ENCODE data around the gene CASK.

Gene CASK

DNA sequence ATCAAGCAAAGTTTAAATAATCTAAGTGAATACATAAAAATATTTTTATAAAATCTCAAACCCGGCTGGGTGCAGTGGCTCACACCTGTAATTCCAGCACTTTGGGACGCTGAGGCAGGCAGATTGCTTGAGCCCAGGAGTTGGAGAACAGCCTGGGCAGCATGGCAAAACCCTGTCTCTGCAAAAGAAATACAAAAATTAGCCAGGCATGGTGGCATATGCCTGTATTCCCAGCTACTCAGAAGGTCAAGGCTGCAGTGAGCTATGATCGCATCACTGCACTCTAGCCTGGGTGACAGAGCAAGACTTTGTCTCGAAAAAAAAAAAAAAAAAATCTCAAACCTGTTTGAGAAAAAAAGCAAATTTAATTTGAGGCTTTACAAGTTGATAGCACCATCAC, 331.4 kb downstream of the CASK start:
- Histone ChIP-seq H3K4me1 (ENCODE audit: control insufficient read depth, insufficient read depth, low read length) (no peaks in the 10 kb centered on the region), H3K9ac (ENCODE audit: low read length) (no peak overlapping the region), H3K36me3 (ENCODE audit: control insufficient read depth, insufficient read depth, low read length) (no peaks in the 10 kb centered on the region), H3K27me3 (ENCODE audit: control insufficient read depth, insufficient read depth, low read length) (no peaks in the 10 kb centered on the region), H3K27ac (ENCODE audit: low read depth, low read length) (no peak overlapping the region), H3K4me3 (ENCODE audit: low read length) (no peak overlapping the region)

DNA sequence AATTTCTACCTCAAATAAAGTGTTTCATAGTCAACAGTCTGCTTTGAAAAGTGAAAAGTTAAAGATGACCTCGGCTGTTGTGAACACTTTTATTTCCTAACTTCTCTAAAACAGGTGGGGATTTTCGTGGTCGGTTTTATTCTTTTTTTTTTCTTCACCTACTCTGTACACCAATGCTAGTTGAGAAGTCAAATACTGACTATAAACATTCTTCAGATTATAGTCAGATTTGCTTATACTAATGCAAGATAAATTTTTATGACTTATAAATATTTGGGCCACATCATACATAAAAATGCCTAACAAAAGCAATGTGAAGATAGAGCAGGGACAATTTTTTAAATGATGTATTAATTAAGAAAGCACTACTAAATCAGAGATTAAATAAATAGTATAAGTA, 332.7 kb downstream of the CASK start:
- Histone ChIP-seq H3K27ac (ENCODE audit: low read depth, low read length) (no peak overlapping the region), H3K27me3 (ENCODE audit: control insufficient read depth, insufficient read depth, low read length) (no peaks in the 10 kb centered on the region), H3K4me1 (ENCODE audit: control insufficient read depth, insufficient read depth, low read length) (no peaks in the 10 kb centered on the region), H3K4me3 (ENCODE audit: low read length) (no peak overlapping the region), H3K36me3 (ENCODE audit: control insufficient read depth, insufficient read depth, low read length) (no peaks in the 10 kb centered on the region), H3K9ac (ENCODE audit: low read length) (no peak overlapping the region)

DNA sequence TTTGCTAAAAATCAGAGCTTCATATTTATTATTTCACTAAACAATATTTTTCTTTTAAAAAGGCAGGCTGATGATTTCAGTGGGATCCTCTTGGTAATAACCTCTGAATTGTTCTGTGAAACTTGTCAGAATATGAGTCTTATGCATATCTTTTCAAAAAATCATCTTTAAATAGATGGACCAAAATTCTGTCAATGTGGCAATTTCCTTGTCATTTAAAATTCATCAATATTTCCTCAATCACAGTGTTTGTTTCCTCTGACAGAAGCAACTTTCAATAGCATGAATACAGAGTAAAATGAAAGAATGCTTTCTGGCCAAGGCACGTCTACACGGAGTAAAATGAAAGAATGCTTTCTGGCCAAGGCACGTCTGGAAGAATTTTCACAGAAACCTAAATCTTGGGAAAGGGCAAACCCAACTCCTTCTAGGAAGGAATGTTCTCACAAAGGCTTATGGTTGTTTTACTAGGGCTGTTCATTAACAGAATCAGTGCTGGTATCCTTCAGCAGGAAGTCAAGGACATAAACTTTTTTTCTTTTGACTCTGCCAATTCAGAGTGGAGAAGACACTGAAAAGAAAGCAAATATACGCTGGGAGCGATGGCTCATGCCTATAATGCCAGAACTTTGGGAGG, 333.6 kb downstream of the CASK start:
- Histone ChIP-seq H3K9ac (ENCODE audit: low read length) (no peak overlapping the region), H3K27me3 (ENCODE audit: control insufficient read depth, insufficient read depth, low read length) (no peaks in the 10 kb centered on the region), H3K4me3 (ENCODE audit: low read length) (no peak overlapping the region), H3K36me3 (ENCODE audit: control insufficient read depth, insufficient read depth, low read length) (no peaks in the 10 kb centered on the region), H3K27ac (ENCODE audit: low read depth, low read length) (no peak overlapping the region), H3K4me1 (ENCODE audit: control insufficient read depth, insufficient read depth, low read length) (no peaks in the 10 kb centered on the region)

DNA sequence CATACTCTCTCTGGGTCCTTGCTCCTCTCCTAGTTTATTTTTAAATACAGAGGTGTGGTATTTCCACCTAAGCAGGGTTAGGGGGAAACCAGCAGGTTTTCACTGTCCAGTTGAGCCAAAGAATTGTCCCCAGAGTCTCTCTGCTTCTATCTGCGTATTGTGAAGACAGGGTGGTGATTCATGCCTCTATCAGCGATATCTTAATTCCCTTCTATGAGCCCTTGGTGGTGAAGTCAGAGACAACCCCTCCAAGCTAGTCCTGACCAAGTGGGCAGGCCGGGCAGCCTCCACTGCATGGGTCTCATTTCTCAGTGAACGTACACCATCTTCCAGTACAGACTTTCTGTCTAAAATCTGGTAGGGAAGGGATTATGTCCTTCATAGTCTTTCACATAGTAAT, 335.1 kb downstream of the CASK start:
- H3K4me1 ChIP-seq (ENCODE audit: control insufficient read depth, insufficient read depth, low read length) = no peaks in the 10 kb centered on the region
- no peak overlapping the region for H3K9ac ChIP-seq (ENCODE audit: low read length)
- H3K4me3 ChIP-seq (ENCODE audit: low read length) = no peak overlapping the region
- H3K27ac ChIP-seq (ENCODE audit: low read depth, low read length) = no peak overlapping the region
- no peaks in the 10 kb centered on the region for H3K36me3 ChIP-seq (ENCODE audit: control insufficient read depth, insufficient read depth, low read length)
- no peaks in the 10 kb centered on the region for H3K27me3 ChIP-seq (ENCODE audit: control insufficient read depth, insufficient read depth, low read length)

DNA sequence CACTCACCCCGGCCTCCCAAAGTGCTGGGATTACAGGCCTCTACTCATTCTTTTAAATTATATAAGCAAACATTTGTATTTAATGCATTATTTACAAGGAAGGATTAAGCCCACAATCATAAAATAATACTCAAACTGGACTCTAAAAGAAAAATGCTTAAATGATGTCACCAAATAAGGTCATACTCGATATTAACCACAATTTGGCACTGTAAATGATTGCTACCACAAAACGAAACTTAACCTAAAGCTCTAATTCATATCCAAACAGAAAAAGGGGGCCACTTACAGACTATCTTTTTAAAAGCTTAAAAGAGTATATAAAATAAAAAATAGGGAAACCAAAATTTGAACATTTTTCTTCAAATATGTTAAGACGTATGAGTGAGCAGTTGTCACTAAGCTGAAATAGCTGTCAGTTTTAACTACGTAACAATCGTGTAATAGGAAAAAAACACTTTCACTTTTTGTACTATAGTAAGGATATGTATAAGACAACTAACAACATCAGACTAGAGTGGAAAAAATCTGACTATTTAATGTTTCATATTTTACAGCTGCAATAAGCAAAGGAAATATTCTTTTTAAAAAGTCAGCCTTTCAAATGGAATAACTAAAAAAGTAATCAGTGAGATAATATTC, 342.8 kb downstream of the CASK start:
- Histone ChIP-seq H3K27ac (ENCODE audit: low read depth, low read length) (no peak overlapping the region), H3K27me3 (ENCODE audit: control insufficient read depth, insufficient read depth, low read length) (no peaks in the 10 kb centered on the region), H3K9ac (ENCODE audit: low read length) (no peak overlapping the region), H3K4me1 (ENCODE audit: control insufficient read depth, insufficient read depth, low read length) (no peaks in the 10 kb centered on the region), H3K36me3 (ENCODE audit: control insufficient read depth, insufficient read depth, low read length) (no peaks in the 10 kb centered on the region), H3K4me3 (ENCODE audit: low read length) (no peak overlapping the region)

DNA sequence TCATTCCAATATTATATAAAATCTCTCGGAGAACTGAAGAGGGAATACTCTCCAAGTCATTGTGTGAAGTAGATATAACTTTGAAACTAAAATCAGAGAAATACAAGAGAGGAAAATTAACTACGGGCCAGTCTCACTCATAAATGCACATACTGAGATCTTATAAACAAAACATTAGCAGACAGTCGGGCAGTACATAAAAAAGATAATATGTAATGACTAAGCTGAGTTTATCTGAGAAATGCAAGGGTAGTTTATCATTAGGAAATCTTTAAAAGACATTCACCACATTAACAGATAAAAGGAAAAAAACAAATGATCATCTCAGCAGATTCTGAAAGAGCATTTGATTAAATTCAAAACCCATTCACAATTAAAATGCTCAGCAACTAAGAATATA, 359.5 kb downstream of the CASK start:
- Histone ChIP-seq H3K4me1 (ENCODE audit: control insufficient read depth, insufficient read depth, low read length) (no peaks in the 10 kb centered on the region), H3K27me3 (ENCODE audit: control insufficient read depth, insufficient read depth, low read length) (no peaks in the 10 kb centered on the region), H3K27ac (ENCODE audit: low read depth, low read length) (no peak overlapping the region), H3K4me3 (ENCODE audit: low read length) (no peak overlapping the region), H3K36me3 (ENCODE audit: control insufficient read depth, insufficient read depth, low read length) (no peaks in the 10 kb centered on the region), H3K9ac (ENCODE audit: low read length) (no peak overlapping the region)

DNA sequence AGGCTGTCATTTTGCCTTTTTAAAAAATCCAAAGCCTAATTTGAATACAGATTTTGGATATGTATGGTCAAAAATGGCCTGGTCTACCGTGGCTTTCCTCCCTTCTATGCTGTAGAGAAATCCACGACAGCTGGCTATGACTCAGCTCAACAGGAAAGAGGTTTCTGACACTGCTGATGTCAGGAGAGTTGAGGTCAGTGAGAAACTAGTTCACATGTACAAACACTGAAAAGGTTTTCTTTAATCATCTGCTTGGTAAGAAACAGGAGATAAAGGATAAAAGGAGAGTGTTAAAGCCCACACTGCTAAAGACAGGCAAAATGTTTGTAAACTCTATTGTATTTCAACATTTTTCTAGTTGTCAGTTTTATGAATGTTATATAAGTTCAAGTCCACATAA, 362.3 kb downstream of the CASK start:
- H3K36me3 ChIP-seq (ENCODE audit: control insufficient read depth, insufficient read depth, low read length) = no peaks in the 10 kb centered on the region
- no peaks in the 10 kb centered on the region for H3K27me3 ChIP-seq (ENCODE audit: control insufficient read depth, insufficient read depth, low read length)
- H3K4me1 ChIP-seq (ENCODE audit: control insufficient read depth, insufficient read depth, low read length) = no peaks in the 10 kb centered on the region
- H3K4me3 ChIP-seq (ENCODE audit: low read length) = no peak overlapping the region
- H3K27ac ChIP-seq (ENCODE audit: low read depth, low read length) = no peak overlapping the region
- H3K9ac ChIP-seq (ENCODE audit: low read length) = no peak overlapping the region

DNA sequence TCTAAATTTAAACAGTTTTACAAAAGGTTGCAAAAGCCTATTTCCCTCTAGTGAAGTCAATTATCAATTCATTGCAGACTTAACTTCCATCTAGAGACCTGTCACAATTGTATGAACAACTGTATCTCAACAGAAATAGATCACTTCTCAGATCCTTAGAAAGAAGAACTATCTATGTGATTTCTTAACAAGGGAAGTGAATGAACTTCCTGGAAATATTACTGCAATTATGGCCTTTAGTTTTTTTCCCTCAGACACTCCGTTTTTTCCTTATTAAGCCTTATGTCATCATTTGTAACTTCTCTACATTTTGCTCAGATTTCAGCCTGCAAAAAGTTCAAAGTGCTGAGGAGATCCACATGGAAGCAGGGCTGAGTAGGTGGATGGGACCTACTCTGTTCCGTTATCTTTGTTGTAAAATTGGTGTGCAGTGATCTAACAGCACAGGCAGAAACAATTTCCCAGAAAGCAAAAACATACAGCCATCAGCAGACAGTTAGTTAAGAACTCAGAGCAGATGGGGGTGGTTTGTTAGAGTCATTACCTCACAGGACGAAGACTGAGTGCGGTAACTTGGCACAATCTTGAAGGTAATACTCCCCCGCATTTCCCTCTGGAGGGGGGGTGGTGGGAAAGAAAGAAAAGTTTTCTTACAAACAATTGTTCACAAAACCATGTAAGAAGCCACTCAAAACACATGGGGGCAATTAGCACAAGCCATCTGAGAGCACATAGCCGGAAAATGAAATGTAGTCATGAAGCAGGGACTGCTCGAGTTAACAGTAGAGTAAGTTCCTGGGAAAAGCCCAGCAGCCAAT, 363.9 kb downstream of the CASK start:
- Histone ChIP-seq H3K9ac (ENCODE audit: low read length) (no peak overlapping the region), H3K4me1 (ENCODE audit: control insufficient read depth, insufficient read depth, low read length) (no peaks in the 10 kb centered on the region), H3K27me3 (ENCODE audit: control insufficient read depth, insufficient read depth, low read length) (no peaks in the 10 kb centered on the region), H3K36me3 (ENCODE audit: control insufficient read depth, insufficient read depth, low read length) (no peaks in the 10 kb centered on the region), H3K27ac (ENCODE audit: low read depth, low read length) (no peak overlapping the region), H3K4me3 (ENCODE audit: low read length) (no peak overlapping the region)

DNA sequence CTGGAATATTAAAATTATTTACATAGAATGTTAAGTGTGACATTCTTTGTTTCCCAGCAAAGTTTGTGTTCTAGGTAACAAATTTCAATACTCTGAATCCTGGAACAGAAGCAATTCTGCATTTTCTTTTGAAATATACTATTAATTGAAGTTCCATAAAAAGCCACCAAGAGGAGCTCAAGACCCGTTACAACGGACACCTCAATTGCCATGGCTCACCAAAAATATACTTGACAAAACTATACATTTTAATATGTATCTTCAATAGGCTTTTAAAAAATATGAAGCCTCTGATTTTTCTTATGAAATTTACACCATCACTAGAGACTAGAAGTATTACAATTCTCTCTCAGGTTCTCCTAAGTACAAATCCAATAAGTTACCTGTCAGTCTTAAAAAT, 364.8 kb downstream of the CASK start:
- Histone ChIP-seq H3K4me1 (ENCODE audit: control insufficient read depth, insufficient read depth, low read length) (no peaks in the 10 kb centered on the region), H3K36me3 (ENCODE audit: control insufficient read depth, insufficient read depth, low read length) (no peaks in the 10 kb centered on the region), H3K27ac (ENCODE audit: low read depth, low read length) (no peak overlapping the region), H3K4me3 (ENCODE audit: low read length) (no peak overlapping the region), H3K9ac (ENCODE audit: low read length) (no peak overlapping the region), H3K27me3 (ENCODE audit: control insufficient read depth, insufficient read depth, low read length) (no peaks in the 10 kb centered on the region)

DNA sequence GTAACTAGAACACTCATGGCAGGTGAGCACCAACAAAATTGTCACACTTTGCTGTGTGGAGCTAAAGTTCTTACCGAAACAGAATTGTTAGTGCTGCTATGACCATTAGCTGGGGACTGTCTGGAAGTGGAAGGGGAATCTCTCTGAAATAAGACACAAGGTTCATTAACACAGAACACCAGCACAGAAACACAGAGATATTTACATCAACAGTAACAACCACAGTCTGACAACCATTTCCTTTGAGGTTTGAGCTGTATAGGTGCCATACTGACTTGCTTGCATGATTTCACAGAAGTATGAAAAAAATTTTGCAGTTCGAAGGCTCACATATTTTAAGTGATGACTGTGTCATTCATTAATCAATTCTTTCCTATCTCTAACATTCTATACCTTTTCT, 366.4 kb downstream of the CASK start:
- Histone ChIP-seq H3K27ac (ENCODE audit: low read depth, low read length) (no peak overlapping the region), H3K4me3 (ENCODE audit: low read length) (no peak overlapping the region), H3K36me3 (ENCODE audit: control insufficient read depth, insufficient read depth, low read length) (no peaks in the 10 kb centered on the region), H3K4me1 (ENCODE audit: control insufficient read depth, insufficient read depth, low read length) (no peaks in the 10 kb centered on the region), H3K9ac (ENCODE audit: low read length) (no peak overlapping the region), H3K27me3 (ENCODE audit: control insufficient read depth, insufficient read depth, low read length) (no peaks in the 10 kb centered on the region)

DNA sequence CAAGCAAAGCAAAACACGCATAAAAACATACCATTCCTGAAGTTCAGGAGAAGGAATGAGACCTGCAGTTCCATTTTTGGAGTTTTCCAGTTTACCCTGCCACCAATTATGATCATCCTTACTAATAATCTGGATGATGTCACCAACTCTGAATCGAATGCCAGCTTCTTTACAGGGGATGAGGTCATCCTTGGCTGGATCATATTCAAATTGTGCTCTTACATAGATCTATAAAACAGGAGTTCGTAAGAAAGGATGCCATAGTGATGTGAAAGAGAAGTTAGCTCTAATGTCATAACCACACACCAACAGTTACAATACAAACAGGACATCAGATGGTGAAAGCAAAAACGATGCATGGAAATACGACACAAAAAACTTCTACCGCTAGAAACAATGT, 369.7 kb downstream of the CASK start:
- Histone ChIP-seq H3K4me3 (ENCODE audit: low read length) (no peak overlapping the region), H3K27ac (ENCODE audit: low read depth, low read length) (no peak overlapping the region), H3K27me3 (ENCODE audit: control insufficient read depth, insufficient read depth, low read length) (no peaks in the 10 kb centered on the region), H3K9ac (ENCODE audit: low read length) (no peak overlapping the region), H3K4me1 (ENCODE audit: control insufficient read depth, insufficient read depth, low read length) (no peaks in the 10 kb centered on the region), H3K36me3 (ENCODE audit: control insufficient read depth, insufficient read depth, low read length) (no peaks in the 10 kb centered on the region)

DNA sequence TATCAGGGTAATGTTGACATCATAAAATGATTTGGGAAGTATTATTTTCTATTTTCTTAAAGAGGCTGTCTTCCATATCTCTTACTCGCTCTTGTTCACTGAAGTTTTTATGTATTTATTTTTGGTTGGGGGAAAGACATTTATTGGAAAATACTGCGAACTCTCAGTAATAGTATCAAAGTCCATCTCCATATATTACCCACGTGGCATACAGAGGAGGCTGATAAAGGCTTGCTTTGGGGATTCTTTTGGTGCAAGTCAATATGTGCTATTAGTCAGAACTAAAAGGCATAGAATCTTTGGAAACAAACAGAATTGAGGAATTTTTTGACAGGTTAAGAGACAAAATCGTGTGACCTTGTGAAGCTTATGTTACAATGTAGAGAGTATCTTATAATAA, 374.9 kb downstream of the CASK start:
- H3K27me3 ChIP-seq (ENCODE audit: control insufficient read depth, insufficient read depth, low read length) = no peaks in the 10 kb centered on the region
- no peaks in the 10 kb centered on the region for H3K36me3 ChIP-seq (ENCODE audit: control insufficient read depth, insufficient read depth, low read length)
- no peak overlapping the region for H3K4me3 ChIP-seq (ENCODE audit: low read length)
- H3K4me1 ChIP-seq (ENCODE audit: control insufficient read depth, insufficient read depth, low read length) = no peaks in the 10 kb centered on the region
- H3K27ac ChIP-seq (ENCODE audit: low read depth, low read length) = no peak overlapping the region
- no peak overlapping the region for H3K9ac ChIP-seq (ENCODE audit: low read length)

DNA sequence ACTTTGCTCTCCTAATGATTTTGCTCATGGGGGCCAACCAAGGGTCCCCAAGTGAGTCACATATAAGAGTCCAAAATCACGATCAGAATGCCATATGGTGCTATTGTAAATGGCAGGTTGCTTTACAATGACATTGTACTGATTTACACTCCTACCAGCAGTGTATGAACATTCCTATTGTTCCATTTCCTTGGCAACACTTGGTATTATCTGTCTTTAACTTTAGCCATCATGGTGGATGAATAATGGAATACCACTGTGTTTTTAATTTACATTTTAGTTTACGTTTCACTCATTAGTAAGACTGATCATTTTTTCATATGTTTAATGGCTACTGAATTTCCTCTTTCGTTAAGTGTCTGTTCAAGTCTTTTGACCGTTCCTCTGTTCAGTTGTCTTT, 379.7 kb downstream of the CASK start:
- H3K9ac ChIP-seq (ENCODE audit: low read length) = no peak overlapping the region
- H3K27me3 ChIP-seq (ENCODE audit: control insufficient read depth, insufficient read depth, low read length) = no peaks in the 10 kb centered on the region
- no peak overlapping the region for H3K4me3 ChIP-seq (ENCODE audit: low read length)
- H3K36me3 ChIP-seq (ENCODE audit: control insufficient read depth, insufficient read depth, low read length) = no peaks in the 10 kb centered on the region
- H3K27ac ChIP-seq (ENCODE audit: low read depth, low read length) = no peak overlapping the region
- no peaks in the 10 kb centered on the region for H3K4me1 ChIP-seq (ENCODE audit: control insufficient read depth, insufficient read depth, low read length)

Data from rectal smooth muscle tissue (tissue), 1 donor.